SK-N-SH (cell line): ENCODE data around the gene RREB1. TPM values are rescaled to one million over a fixed set of nuclear protein-coding genes. Genes with fewer than 3 reads are reported as not detected.

Experiments used
- CTCF ChIA-PET: fragments of 300-600, 350-600 bp; formaldehyde crosslinking; extraction: SDS; loops from one replicate; lab custom pipeline; 2021; lab: Yijun Ruan, JAX
- POLR2A ChIA-PET: fragments of 350-600 bp; sonication (Branson Sonifier 250); formaldehyde crosslinking; extraction: SDS; loops from one replicate; lab custom pipeline; 2020; ENCODE audit warnings: antibody characterized with exemption, inconsistent platforms; lab: Yijun Ruan, JAX
- DNase-seq: peaks from one replicate; pipeline ENCODE4 v3.0.0; 2012
- H2AFZ ChIP-seq: fragments of 200-600 bp; sonication (generic); 2 replicates; pipeline ENCODE4 v1.8.1; 2016; ENCODE audit warnings: antibody characterized with exemption, mild to moderate bottlenecking, low read depth
- H3F3A ChIP-seq: fragments of 200-600 bp; sonication (generic); replicated peaks from 2 replicates; pipeline ENCODE3; 2016; ENCODE audit warnings: antibody characterized with exemption, mild to moderate bottlenecking; ENCODE audit not compliant: insufficient read depth
- H3K27ac ChIP-seq, 2 experiments: fragments of 200-500 bp in 1 of 2; fragments of 200-600 bp in 1 of 2; sonication (Bioruptor generic) in 1 of 2; sonication (generic), shearing (Covaris generic) in 1 of 2; 2 replicates each; pipeline versions ENCODE4 v1.5.1 to v1.6.1; 2014 to 2016; ENCODE audit warnings: low read depth in 2 of 2, inconsistent platforms in 1 of 2, low read length in 1 of 2, mild to moderate bottlenecking in 1 of 2, mixed read lengths in 1 of 2
- H3K27me3 ChIP-seq: fragments of 200-600 bp; sonication (generic), shearing (Covaris generic); 2 replicates; pipeline ENCODE4 v1.6.1; 2016; ENCODE audit warnings: mixed run types; ENCODE audit not compliant: insufficient read depth
- H3K36me3 ChIP-seq, 2 experiments: fragments of 200-500 bp in 1 of 2; fragments of 200-600 bp in 1 of 2; sonication (Bioruptor generic) in 1 of 2; sonication (generic) in 1 of 2; replicated peaks in 1 of 2; 2 replicates each; pipeline versions ENCODE3 to v1.5.1; 2014 to 2016; ENCODE audit warnings: low read length in 1 of 2, mild to moderate bottlenecking in 1 of 2; ENCODE audit not compliant: insufficient read depth in 2 of 2, control insufficient read depth in 1 of 2
- H3K4me1 ChIP-seq, 2 experiments: fragments of 200-500 bp in 1 of 2; fragments of 200-600 bp in 1 of 2; sonication (Bioruptor generic) in 1 of 2; sonication (generic), shearing (Covaris generic) in 1 of 2; 2 replicates each; pipeline versions ENCODE4 v1.5.1 to v1.6.1; 2014 to 2016; ENCODE audit warnings: low read depth in 1 of 2, low read length in 1 of 2, mixed run types in 1 of 2; ENCODE audit not compliant: insufficient read depth in 2 of 2, control insufficient read depth in 1 of 2
- H3K4me2 ChIP-seq: fragments of 200-600 bp; sonication (generic), shearing (Covaris generic); 2 replicates; pipeline ENCODE4 v1.6.1; 2017; ENCODE audit warnings: mixed run types
- H3K4me3 ChIP-seq, 2 experiments: fragments of 200-500 bp in 1 of 2; fragments of 200-600 bp in 1 of 2; sonication (Bioruptor generic) in 1 of 2; sonication (generic), shearing (Covaris generic) in 1 of 2; 2 replicates each; pipeline versions ENCODE4 v1.5.1 to v1.8.1; 2014 to 2016; ENCODE audit warnings: low read depth in 2 of 2, inconsistent platforms in 1 of 2, low read length in 1 of 2, mild to moderate bottlenecking in 1 of 2, mixed read lengths in 1 of 2, moderate library complexity in 1 of 2
- H3K79me2 ChIP-seq: fragments of 200-600 bp; sonication (generic); 2 replicates; pipeline ENCODE4 v1.8.1; 2017; ENCODE audit warnings: mild to moderate bottlenecking; ENCODE audit not compliant: insufficient read depth
- H3K9ac ChIP-seq: fragments of 200-600 bp; sonication (generic); 2 replicates; pipeline ENCODE4 v1.6.1; 2017; ENCODE audit warnings: mixed run types
- H3K9me2 ChIP-seq: fragments of 200-600 bp; sonication (generic); 2 replicates; pipeline ENCODE4 v1.6.1; 2017; ENCODE audit warnings: mixed run types
- H3K9me3 ChIP-seq: fragments of 200-600 bp; sonication (generic); 2 replicates; pipeline ENCODE4 v1.6.1; 2017; ENCODE audit warnings: mixed run types, mild to moderate bottlenecking, moderate library complexity
- H4K20me1 ChIP-seq: fragments of 200-600 bp; sonication (generic); 2 replicates; pipeline ENCODE4 v1.6.1; 2017; ENCODE audit warnings: mild to moderate bottlenecking, mixed run types; ENCODE audit not compliant: insufficient read depth
- EP300 ChIP-seq, 2 experiments: IDR thresholded peaks; 2 replicates each; pipeline versions ENCODE4 v1.4.0 to v1.6.1; 2012; ENCODE audit warnings: borderline replicate concordance in 1 of 2, low read depth in 1 of 2, low read length in 1 of 2
- GATA2 ChIP-seq: sonication (generic); formaldehyde crosslinking; IDR thresholded peaks from 2 replicates; pipeline ENCODE4 v1.5.0; 2020; ENCODE audit warnings: mild to moderate bottlenecking, missing genetic modification reagents
- JUND ChIP-seq: IDR thresholded peaks from 2 replicates; pipeline ENCODE4 v1.4.0; 2012
- MXI1 ChIP-seq: IDR thresholded peaks from 2 replicates; pipeline ENCODE4 v1.6.1; 2012; ENCODE audit warnings: mild to moderate bottlenecking, low read depth, low read length, improper control_type of control experiment
- RAD21 ChIP-seq: IDR thresholded peaks from 2 replicates; pipeline ENCODE4 v1.6.1; 2012; ENCODE audit warnings: mild to moderate bottlenecking, low read length
- SMC3 ChIP-seq: IDR thresholded peaks from 2 replicates; pipeline ENCODE4 v1.6.1; 2012; ENCODE audit warnings: low read depth, low read length, improper control_type of control experiment
- TAF1 ChIP-seq: IDR thresholded peaks from 2 replicates; pipeline ENCODE4 v1.6.1; 2012; ENCODE audit warnings: low read depth, mild to moderate bottlenecking, low read length, moderate library complexity, borderline replicate concordance
- TCF12 ChIP-seq: IDR thresholded peaks from 2 replicates; pipeline ENCODE4 v1.4.0; 2012
- YY1 ChIP-seq: IDR thresholded peaks from 2 replicates; pipeline ENCODE4 v1.4.0; 2012; ENCODE audit warnings: low read depth, mild to moderate bottlenecking
- ZBTB33 ChIP-seq: IDR thresholded peaks from 2 replicates; pipeline ENCODE4 v1.4.0; 2012; ENCODE audit warnings: low read depth, borderline replicate concordance
- WGBS: methylation state at CpG from one replicate; pipeline ENCODE4 v1.1.6; 2017; ENCODE audit warnings: low lambda C conversion rate; 5-methylcytosine and 5-hydroxymethylcytosine counted together
- polyA plus RNA-seq, 3 experiments: library from polyadenylated mRNA; depleted of rRNA; stranded (reverse); fragments of >200 nt; gene quantifications; 2 replicates each; pipeline ENCODE4 v1.2.3, GENCODE V29; 2012
- TF ChIP-seq, protein P1 (sequence below): fragments of 200-600 bp; sonication (generic); IDR thresholded peaks from 2 replicates; pipeline ENCODE4 v1.6.1; 2017; ENCODE audit warnings: antibody characterized with exemption, mild to moderate bottlenecking, moderate library complexity
- TF ChIP-seq, protein P2 (sequence below): fragments of 150-350 bp; IDR thresholded peaks from 2 replicates; pipeline ENCODE4 v1.6.1; 2017; ENCODE audit warnings: antibody characterized with exemption, low read length, low read depth, borderline replicate concordance

Gene RREB1
- polyA plus RNA-seq, 1 of the 3 experiments (the other 2 are of a cell fraction) = 2.0 TPM

DNA sequence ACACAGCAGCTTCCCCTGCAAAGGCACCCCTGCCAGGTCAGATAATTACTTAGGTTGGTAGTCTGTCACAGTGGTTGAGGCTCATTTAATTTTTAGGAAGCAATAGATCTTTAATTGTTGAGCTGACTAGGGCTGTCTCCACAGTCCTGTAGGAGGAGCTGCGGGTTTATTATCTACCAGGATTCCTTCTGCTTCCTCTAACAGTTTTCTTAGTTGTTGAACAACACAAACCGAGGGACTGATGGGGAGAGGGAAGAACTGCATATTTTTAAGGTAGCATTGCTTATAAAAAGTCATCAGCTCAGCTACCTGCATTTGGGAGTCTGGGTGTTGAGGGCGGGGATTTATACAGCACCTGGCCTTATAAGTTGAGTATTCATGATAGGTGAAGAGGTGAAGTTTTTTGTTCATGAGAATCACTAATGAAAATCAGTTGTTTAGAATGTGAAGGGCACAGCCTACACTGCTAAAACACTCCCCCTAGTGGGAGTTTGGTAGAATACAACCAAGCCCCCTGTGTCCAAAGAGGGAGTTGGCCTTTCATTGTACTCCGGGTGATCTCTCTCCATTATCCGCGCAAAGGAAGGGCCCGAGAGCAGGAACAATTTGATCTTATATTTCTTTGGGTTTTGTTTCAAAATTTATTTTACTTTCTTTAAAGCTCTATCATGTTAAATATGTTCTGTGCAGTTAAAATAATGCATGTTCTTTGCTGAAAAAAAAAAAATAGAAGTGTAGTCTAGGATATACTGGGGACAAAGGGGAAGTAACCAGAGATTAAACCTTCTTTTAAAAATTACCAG is 135.6 kb downstream of the RREB1 start:
- Histone ChIP-seq H3K79me2 (peaks cover 9% of the 10 kb centered on the region; the same call in 1 of the 2 replicates), H4K20me1 (peaks cover 7% of the 10 kb centered on the region), H3K9me3 (no peaks in the 10 kb centered on the region), H3K4me1 (peaks cover 0 to 13% of the 10 kb centered on the region in 2 experiments; a peak in 2 of 4 replicates), H3K27me3 (no peaks in the 10 kb centered on the region), H3F3A (peaks cover 6% of the 10 kb centered on the region), H3K9ac (no peak overlapping the region), H2AFZ (no peak overlapping the region), H3K27ac (peak overlapping the region in 1 of 2 experiments; percentile 22; a peak in 2 of 4 replicates), H3K36me3 (peaks cover 0 to 23% of the 10 kb centered on the region in 2 experiments), H3K9me2 (no peaks in the 10 kb centered on the region), H3K4me3 (peak overlapping the region in 1 of 2 experiments; percentile 18; a peak in 1 of 4 replicates), H3K4me2 (0 out of 2 replicates have a peak overlapping the region, but pooled peaks have one; percentile 18)
- POLR2A ChIA-PET = no interaction called here
- CTCF ChIA-PET = interaction anchor here (0.5 to 4.2 kb wide), 31 partner anchors 9 to 1055 kb away, joined by 3 to 24 read pairs (median 4); partner anchors contain the start of gene SNRNP48
- TF ChIP-seq TCF12 = peak; percentile 47
- peak; percentile 77 for TF ChIP-seq SMC3
- TF ChIP-seq EP300 (IDR thresholded peaks at IDR 0.05; ENCODE audit: borderline replicate concordance in 1 of 2, low read depth in 1 of 2, low read length in 1 of 2) = no peak
- TF ChIP-seq MXI1 = no peak
- TF ChIP-seq, protein P1, sequence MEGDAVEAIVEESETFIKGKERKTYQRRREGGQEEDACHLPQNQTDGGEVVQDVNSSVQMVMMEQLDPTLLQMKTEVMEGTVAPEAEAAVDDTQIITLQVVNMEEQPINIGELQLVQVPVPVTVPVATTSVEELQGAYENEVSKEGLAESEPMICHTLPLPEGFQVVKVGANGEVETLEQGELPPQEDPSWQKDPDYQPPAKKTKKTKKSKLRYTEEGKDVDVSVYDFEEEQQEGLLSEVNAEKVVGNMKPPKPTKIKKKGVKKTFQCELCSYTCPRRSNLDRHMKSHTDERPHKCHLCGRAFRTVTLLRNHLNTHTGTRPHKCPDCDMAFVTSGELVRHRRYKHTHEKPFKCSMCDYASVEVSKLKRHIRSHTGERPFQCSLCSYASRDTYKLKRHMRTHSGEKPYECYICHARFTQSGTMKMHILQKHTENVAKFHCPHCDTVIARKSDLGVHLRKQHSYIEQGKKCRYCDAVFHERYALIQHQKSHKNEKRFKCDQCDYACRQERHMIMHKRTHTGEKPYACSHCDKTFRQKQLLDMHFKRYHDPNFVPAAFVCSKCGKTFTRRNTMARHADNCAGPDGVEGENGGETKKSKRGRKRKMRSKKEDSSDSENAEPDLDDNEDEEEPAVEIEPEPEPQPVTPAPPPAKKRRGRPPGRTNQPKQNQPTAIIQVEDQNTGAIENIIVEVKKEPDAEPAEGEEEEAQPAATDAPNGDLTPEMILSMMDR = peak; percentile 92
- no peak for TF ChIP-seq ZBTB33
- TF ChIP-seq, protein P2, sequence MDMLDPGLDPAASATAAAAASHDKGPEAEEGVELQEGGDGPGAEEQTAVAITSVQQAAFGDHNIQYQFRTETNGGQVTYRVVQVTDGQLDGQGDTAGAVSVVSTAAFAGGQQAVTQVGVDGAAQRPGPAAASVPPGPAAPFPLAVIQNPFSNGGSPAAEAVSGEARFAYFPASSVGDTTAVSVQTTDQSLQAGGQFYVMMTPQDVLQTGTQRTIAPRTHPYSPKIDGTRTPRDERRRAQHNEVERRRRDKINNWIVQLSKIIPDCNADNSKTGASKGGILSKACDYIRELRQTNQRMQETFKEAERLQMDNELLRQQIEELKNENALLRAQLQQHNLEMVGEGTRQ = no peak
- peak; percentile 91 for TF ChIP-seq RAD21
- no peak for TF ChIP-seq TAF1
- TF ChIP-seq GATA2 = no peak
- no peak for TF ChIP-seq JUND
- TF ChIP-seq YY1 = no peak
- 10% methylated on average over 7 of the region's 7 CpGs for WGBS
- DNase-seq = peak; percentile 85
